ENCODE data around the gene SH2D7.

DNA sequence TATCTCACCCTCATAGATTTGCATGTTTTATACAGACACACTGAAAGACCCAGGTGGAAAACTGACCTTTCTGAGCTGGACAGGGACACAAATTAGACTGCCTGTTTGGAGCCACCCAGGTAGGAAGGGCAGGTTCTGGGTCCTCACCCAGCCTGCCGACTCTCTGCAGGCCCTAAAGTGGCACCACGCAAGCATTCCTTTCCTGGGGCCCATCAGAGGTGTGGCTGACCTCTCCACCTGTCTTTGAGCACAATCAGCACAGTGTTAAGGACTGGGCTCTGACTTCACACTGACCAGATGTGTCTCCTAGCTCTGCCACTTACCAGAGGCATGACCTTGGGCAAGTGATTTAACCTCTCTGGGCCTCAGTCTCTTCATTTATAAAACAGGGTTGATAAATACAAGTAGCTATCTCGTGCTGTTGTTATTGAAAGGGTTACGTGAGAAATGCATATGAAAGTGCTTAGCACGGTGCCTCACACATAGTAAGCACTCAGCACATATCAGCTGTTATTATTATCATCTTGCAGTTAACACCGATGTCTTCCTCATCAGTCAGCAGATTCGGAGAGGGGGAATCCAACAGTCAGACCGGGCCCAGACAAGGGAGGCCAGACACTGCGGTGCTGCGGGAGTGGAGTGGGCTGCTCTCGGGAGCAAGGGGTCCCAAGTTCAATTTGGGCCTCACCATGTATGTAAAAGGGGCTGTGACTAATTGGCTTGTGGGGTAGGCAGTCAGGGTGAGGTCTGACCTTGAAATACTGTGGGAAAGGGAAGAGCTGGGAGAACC is 12.9 kb upstream of the SH2D7 start:
- TF ChIP-seq, protein P1, sequence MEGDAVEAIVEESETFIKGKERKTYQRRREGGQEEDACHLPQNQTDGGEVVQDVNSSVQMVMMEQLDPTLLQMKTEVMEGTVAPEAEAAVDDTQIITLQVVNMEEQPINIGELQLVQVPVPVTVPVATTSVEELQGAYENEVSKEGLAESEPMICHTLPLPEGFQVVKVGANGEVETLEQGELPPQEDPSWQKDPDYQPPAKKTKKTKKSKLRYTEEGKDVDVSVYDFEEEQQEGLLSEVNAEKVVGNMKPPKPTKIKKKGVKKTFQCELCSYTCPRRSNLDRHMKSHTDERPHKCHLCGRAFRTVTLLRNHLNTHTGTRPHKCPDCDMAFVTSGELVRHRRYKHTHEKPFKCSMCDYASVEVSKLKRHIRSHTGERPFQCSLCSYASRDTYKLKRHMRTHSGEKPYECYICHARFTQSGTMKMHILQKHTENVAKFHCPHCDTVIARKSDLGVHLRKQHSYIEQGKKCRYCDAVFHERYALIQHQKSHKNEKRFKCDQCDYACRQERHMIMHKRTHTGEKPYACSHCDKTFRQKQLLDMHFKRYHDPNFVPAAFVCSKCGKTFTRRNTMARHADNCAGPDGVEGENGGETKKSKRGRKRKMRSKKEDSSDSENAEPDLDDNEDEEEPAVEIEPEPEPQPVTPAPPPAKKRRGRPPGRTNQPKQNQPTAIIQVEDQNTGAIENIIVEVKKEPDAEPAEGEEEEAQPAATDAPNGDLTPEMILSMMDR (optimal IDR thresholded peaks at IDR 0.05 in 1 of 3, IDR thresholded peaks at IDR 0.05 in 1 of 3, conservative IDR thresholded peaks at IDR 0.05 in 1 of 3; ENCODE audit: extremely low read depth in 1 of 3, insufficient read depth in 2 of 3, low read length in 3 of 3), result no peak
- no peak for TF ChIP-seq EZH2 (IDR thresholded peaks at IDR 0.05; ENCODE audit: low read length)

All from keratinocyte (primary cell).